GM12892 (cell line): Measurements from ENCODE around the gene DCDC2.

ENCODE experiments used
- POLR2A ChIP-seq: IDR thresholded peaks from 2 replicates; pipeline ENCODE4 v1.6.1; 2011; ENCODE audit warnings: low read depth, low read length, control low read depth
- POLR2AphosphoS5 ChIP-seq: IDR thresholded peaks from 2 replicates; pipeline ENCODE4 v1.6.1; 2011; ENCODE audit warnings: low read depth, low read length, control low read depth

GRCh38 chr6:24401458-24401857 is 43.6 kb upstream of the DCDC2 start:
- TF ChIP-seq POLR2AphosphoS5 = no peak
- no peak for TF ChIP-seq POLR2A
